PC-9 (cell line): Measurements from ENCODE around the gene UGT1A7. TPM values are rescaled to one million over a fixed set of nuclear protein-coding genes. Genes with fewer than 3 reads are reported as not detected.

Experiments used
- BruUV-seq: library from RNA; stranded (reverse); fragments of 400-500 nt; replicated peaks from 2 replicates; lab custom pipeline; 2021; lab: Mats Ljungman, UMichigan
- CTCF ChIA-PET: fragments of 300-600 bp; sonication (Branson Sonifier 250); formaldehyde crosslinking; loops from one replicate; lab custom pipeline; 2022; ENCODE audit warnings: antibody characterized with exemption; lab: Charles Lee
- POLR2A ChIA-PET: fragments of 300-600 bp; sonication (Branson Sonifier 250); formaldehyde crosslinking; loops from one replicate; lab custom pipeline; 2022; ENCODE audit warnings: antibody characterized with exemption; ENCODE audit not compliant: unreplicated experiment; lab: Charles Lee
- DNase-seq, 2 experiments: peaks; one replicate each; pipeline versions ENCODE4 v3.0.0 to v3.0.0-alpha.2; 2015 to 2022; ENCODE audit warnings: mixed read lengths in 1 of 2
- H2AFZ ChIP-seq: fragments of 200-600 bp; sonication (generic); 2 replicates; pipeline ENCODE4 v1.8.1; 2017; ENCODE audit warnings: antibody characterized with exemption
- H3F3A ChIP-seq: fragments of 200-600 bp; sonication (generic); 2 replicates; pipeline ENCODE4 v1.8.1; 2017; ENCODE audit warnings: antibody characterized with exemption, mild to moderate bottlenecking, low read depth; ENCODE audit not compliant: insufficient read depth
- H3K27ac ChIP-seq: fragments of 200-600 bp; sonication (generic); 2 replicates; pipeline ENCODE4 v1.6.1; 2016; ENCODE audit warnings: mixed run types
- H3K27me3 ChIP-seq: fragments of 200-600 bp; sonication (generic); 2 replicates; pipeline ENCODE4 v1.6.1; 2016; ENCODE audit warnings: low read depth, mixed run types; ENCODE audit not compliant: insufficient read depth
- H3K36me3 ChIP-seq: fragments of 200-600 bp; sonication (generic); 2 replicates; pipeline ENCODE4 v1.6.1; 2016; ENCODE audit warnings: low read depth, mixed run types
- H3K4me1 ChIP-seq: fragments of 200-600 bp; sonication (generic); replicated peaks from 2 replicates; pipeline ENCODE4 v1.6.1; 2016; ENCODE audit warnings: mixed run types; ENCODE audit not compliant: insufficient read depth
- H3K4me2 ChIP-seq: fragments of 200-600 bp; sonication (generic); 2 replicates; pipeline ENCODE4 v1.6.1; 2017; ENCODE audit warnings: mixed run types
- H3K4me3 ChIP-seq: fragments of 200-600 bp; sonication (generic); 2 replicates; pipeline ENCODE4 v1.6.1; 2016; ENCODE audit warnings: mixed run types
- H3K79me2 ChIP-seq: fragments of 200-600 bp; sonication (generic); 2 replicates; pipeline ENCODE4 v1.6.1; 2017; ENCODE audit warnings: low read depth, mixed run types
- H3K9me2 ChIP-seq: fragments of 200-600 bp; sonication (generic); 2 replicates; pipeline ENCODE4 v1.8.1; 2017; ENCODE audit warnings: mild to moderate bottlenecking; ENCODE audit not compliant: insufficient read depth
- H3K9me3 ChIP-seq: fragments of 200-600 bp; sonication (generic); 2 replicates; pipeline ENCODE4 v1.8.1; 2016; ENCODE audit warnings: low read depth; ENCODE audit not compliant: insufficient read depth
- H4K20me1 ChIP-seq: fragments of 200-600 bp; sonication (generic); 2 replicates; pipeline ENCODE4 v1.8.1; 2017; ENCODE audit not compliant: insufficient read depth
- intact Hi-C: fragments of 100-400 bp; cut with micrococcal nuclease; formaldehyde crosslinking; loops from one replicate; pipeline ENCODE4 v1.10.0; 2022; ENCODE audit not compliant: unreplicated experiment
- total RNA-seq: library from RNA; stranded (reverse); gene quantifications from 2 replicates; pipeline ENCODE4 v1.2.3, GENCODE V29; 2021
- TF ChIP-seq, protein P1 (sequence below): fragments of 200-600 bp; sonication (generic); conservative IDR thresholded peaks from 2 replicates; pipeline ENCODE4 v1.6.1; 2017; ENCODE audit warnings: mixed run types, antibody characterized with exemption, mild to moderate bottlenecking, moderate library complexity

UGT1A7 gene
- total RNA-seq, 1 experiment from 2014 or later = 20.3 TPM

DNA sequence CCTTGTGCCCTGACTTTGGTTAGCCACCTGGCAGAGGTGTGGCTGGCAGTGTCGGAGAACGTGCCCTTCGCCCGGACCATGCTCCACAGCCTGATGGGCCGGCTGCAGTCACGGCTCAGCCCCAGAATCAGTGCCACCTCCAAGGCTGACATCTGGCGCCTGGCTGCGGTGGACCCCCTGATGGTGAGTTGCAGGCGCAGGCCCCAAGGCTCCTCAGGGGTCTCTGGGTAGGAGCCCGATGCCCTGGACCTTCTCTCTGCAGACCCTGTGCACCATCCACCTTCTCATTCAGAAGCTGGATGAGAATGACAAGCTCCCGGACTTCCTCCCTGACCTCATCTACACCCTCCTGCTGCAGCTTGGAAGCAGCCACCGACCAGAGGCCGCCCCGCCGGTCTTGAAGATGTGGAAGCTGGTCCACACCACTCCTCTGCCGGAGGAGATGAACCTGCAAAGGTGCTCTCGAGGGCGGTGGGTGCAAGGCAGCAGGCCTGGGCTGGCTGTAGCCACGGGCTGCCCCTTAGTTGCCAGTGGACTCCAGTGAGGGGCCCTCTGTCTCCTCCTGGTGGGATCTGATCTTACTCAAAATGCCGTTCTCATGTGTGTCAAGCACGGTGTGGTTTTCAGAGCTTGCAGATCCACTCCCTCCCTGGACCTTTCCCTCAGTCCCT, 140.5 kb downstream of the UGT1A7 start:
- H3K27ac ChIP-seq = no peak overlapping the region
- no peaks in the 10 kb centered on the region for H3K9me3 ChIP-seq
- intact Hi-C loops = no loop called here
- H3K9me2 ChIP-seq = no peaks in the 10 kb centered on the region
- no peaks in the 10 kb centered on the region for H3K27me3 ChIP-seq
- H2AFZ ChIP-seq = no peak overlapping the region
- H3F3A ChIP-seq = no peaks in the 10 kb centered on the region
- POLR2A ChIA-PET = no interaction called here
- no peak overlapping the region for H3K4me2 ChIP-seq
- TF ChIP-seq, protein P1, sequence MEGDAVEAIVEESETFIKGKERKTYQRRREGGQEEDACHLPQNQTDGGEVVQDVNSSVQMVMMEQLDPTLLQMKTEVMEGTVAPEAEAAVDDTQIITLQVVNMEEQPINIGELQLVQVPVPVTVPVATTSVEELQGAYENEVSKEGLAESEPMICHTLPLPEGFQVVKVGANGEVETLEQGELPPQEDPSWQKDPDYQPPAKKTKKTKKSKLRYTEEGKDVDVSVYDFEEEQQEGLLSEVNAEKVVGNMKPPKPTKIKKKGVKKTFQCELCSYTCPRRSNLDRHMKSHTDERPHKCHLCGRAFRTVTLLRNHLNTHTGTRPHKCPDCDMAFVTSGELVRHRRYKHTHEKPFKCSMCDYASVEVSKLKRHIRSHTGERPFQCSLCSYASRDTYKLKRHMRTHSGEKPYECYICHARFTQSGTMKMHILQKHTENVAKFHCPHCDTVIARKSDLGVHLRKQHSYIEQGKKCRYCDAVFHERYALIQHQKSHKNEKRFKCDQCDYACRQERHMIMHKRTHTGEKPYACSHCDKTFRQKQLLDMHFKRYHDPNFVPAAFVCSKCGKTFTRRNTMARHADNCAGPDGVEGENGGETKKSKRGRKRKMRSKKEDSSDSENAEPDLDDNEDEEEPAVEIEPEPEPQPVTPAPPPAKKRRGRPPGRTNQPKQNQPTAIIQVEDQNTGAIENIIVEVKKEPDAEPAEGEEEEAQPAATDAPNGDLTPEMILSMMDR = no peak
- no peaks in the 10 kb centered on the region for H3K36me3 ChIP-seq
- H3K4me3 ChIP-seq = no peak overlapping the region
- BruUV-seq = no TSS peak
- no peaks in the 10 kb centered on the region for H3K79me2 ChIP-seq
- no peaks in the 10 kb centered on the region for H3K4me1 ChIP-seq
- H4K20me1 ChIP-seq = no peaks in the 10 kb centered on the region
- CTCF ChIA-PET = interaction anchor here (1.0 kb wide), 1 partner anchor 10 kb away, joined by 3 read pairs; no protein-coding TSS in a partner anchor
- DNase-seq = no peak

Other genes with a start within 250 kb of the UGT1A7 start
- gene USP40, start 115.1 kb upstream of the UGT1A7 start, total RNA-seq = 116 and 127 TPM in 2 replicates
- gene UGT1A8, start 64.3 kb upstream of the UGT1A7 start, total RNA-seq = 0.17 and 0.20 TPM in 2 replicates
- not detected in 2 replicates for gene UGT1A10, start 45.5 kb upstream of the UGT1A7 start, total RNA-seq
- not detected in 2 replicates for gene UGT1A9, start 10.0 kb upstream of the UGT1A7 start, total RNA-seq
- 549 and 643 TPM in 2 replicates for gene UGT1A6, start 11.0 kb downstream of the UGT1A7 start, total RNA-seq
- gene UGT1A5, start 31.0 kb downstream of the UGT1A7 start, total RNA-seq = 71.3 and 91.2 TPM in 2 replicates
- 73.6 and 93.0 TPM in 2 replicates for gene UGT1A4, start 36.8 kb downstream of the UGT1A7 start, total RNA-seq
- 60.3 and 67.1 TPM in 2 replicates for gene UGT1A3, start 47.1 kb downstream of the UGT1A7 start, total RNA-seq
- 64.8 and 70.5 TPM in 2 replicates for gene UGT1A1, start 78.4 kb downstream of the UGT1A7 start, total RNA-seq
- 1.4 and 2.9 TPM in 2 replicates for gene MROH2A, start 96.4 kb downstream of the UGT1A7 start, total RNA-seq
- gene HJURP, start 172.6 kb downstream of the UGT1A7 start, total RNA-seq = 109 TPM in 2 replicates
- 0.48 and 2.1 TPM in 2 replicates for gene TRPM8, start 235.5 kb downstream of the UGT1A7 start, total RNA-seq